Stomach (tissue), 4 donors: Measurements from ENCODE around the gene LRP3.

Experiments
- POLR2A ChIP-seq, 4 donors: fragments of 450-650 bp; IDR thresholded peaks; one replicate each; pipeline ENCODE4 v1.6.1; 2016; ENCODE audit warnings: antibody characterized with exemption in 4 of 4, control low read depth in 2 of 4, mild to moderate bottlenecking in 1 of 4, moderate library complexity in 1 of 4
- TF ChIP-seq, protein P1 (sequence below), 7 experiments: fragments of 450-650 bp in 4 of 7; fragments of 200-600 bp in 3 of 7; sonication (generic) in 3 of 7; IDR thresholded peaks; one replicate each; pipeline ENCODE4 v1.5.1; 2016 to 2019; ENCODE audit warnings: antibody characterized with exemption in 7 of 7, control low read depth in 2 of 7, mild to moderate bottlenecking in 1 of 7

DNA sequence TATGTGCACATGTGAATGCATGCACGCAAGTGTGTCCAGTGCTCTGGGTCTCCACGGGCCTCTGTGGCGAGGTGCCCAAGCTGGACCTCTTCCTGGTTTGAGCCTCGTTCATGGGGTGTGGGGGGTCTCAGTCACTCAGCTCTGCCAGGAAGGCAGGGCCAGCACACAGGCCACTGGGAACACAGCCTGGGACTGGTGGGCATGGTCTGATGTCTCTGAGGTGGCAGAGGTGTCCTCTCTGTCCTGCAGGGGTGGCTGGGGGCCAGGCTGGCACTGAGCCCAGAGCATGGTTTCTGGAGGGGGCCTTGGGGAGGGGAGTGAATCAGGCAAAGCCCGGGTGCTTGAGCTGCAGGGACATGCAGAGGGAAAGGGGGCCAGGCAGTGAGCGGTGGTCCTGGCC, 9.4 kb downstream of the LRP3 start:
- TF ChIP-seq, protein P1, sequence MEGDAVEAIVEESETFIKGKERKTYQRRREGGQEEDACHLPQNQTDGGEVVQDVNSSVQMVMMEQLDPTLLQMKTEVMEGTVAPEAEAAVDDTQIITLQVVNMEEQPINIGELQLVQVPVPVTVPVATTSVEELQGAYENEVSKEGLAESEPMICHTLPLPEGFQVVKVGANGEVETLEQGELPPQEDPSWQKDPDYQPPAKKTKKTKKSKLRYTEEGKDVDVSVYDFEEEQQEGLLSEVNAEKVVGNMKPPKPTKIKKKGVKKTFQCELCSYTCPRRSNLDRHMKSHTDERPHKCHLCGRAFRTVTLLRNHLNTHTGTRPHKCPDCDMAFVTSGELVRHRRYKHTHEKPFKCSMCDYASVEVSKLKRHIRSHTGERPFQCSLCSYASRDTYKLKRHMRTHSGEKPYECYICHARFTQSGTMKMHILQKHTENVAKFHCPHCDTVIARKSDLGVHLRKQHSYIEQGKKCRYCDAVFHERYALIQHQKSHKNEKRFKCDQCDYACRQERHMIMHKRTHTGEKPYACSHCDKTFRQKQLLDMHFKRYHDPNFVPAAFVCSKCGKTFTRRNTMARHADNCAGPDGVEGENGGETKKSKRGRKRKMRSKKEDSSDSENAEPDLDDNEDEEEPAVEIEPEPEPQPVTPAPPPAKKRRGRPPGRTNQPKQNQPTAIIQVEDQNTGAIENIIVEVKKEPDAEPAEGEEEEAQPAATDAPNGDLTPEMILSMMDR (IDR thresholded peaks at IDR 0.05): no peak
- no peak for TF ChIP-seq POLR2A (IDR thresholded peaks at IDR 0.05)
